Pancreas (tissue), 10 donors: Measurements from ENCODE around the gene ADGRE3. TPM values are rescaled to one million over a fixed set of nuclear protein-coding genes. Genes with fewer than 3 reads are reported as not detected.

ENCODE experiments used
- ATAC-seq, 4 donors: fragments of 200-7000 bp; cut with Tn5 transposase; one replicate each; pipeline versions ENCODE4 v1.8.0 to v1.9.1; 2020; ENCODE audit warnings: mild to moderate bottlenecking in 4 of 4, moderate library complexity in 4 of 4
- DNase-seq, 6 donors: peaks; one replicate each; pipeline ENCODE4 v3.0.0-alpha.2; 2020
- FAIRE-seq: peaks from 2 replicates; lab custom pipeline; 2012; peaks lifted over from hg19 to GRCh38; lab: Jason Lieb, UNC
- H3K27ac ChIP-seq, 4 donors: fragments of 200-600 bp; sonication (generic); 1 replicate in 3 of 4; 2 replicates in 1 of 4; pipeline versions ENCODE4 v1.5.0 to v1.8.0; 2020
- H3K27me3 ChIP-seq, 4 donors: fragments of 200-600 bp; one replicate each; pipeline ENCODE4 v1.8.0; 2021
- H3K36me3 ChIP-seq, 3 donors: fragments of 200-600 bp; sonication (generic) in 1 of 3; one replicate each; pipeline versions ENCODE4 v1.5.0 to v1.8.0; 2020 to 2021
- H3K4me1 ChIP-seq, 3 donors: fragments of 200-600 bp; one replicate each; pipeline ENCODE4 v1.8.0; 2021
- H3K4me3 ChIP-seq, 4 donors: fragments of 200-600 bp; sonication (generic) in 2 of 4; one replicate each; pipeline versions ENCODE4 v1.5.0 to v1.8.0; 2020 to 2021
- H3K9me3 ChIP-seq, 4 donors: fragments of 200-600 bp; one replicate each; pipeline ENCODE4 v1.8.0; 2021
- WGBS, 2 donors: extraction: QIAGEN DNeasy Blood & Tissue Kit; methylation state at CpG; one replicate each; pipeline ENCODE4 v1.1.7; 2013; 5-methylcytosine and 5-hydroxymethylcytosine counted together
- intact Hi-C, 3 donors: fragments of 100-400 bp; cut with DNase I; formaldehyde crosslinking; loops; one replicate each; pipeline versions ENCODE4 v1.11.1 to v1.14.2; 2022
- polyA plus RNA-seq, 2 donors: library from polyadenylated mRNA; stranded (reverse); fragments of 200-250 nt; gene quantifications; one replicate each; pipeline ENCODE4 v1.2.3, GENCODE V29; 2013
- total RNA-seq, 6 donors: library from RNA; stranded (reverse); fragmentation: NEBNext Ultra II Directional in 4 of 6; extraction: Animal tissue kit (Norgen Biotek cat#: 25700) in 4 of 6; gene quantifications; one replicate each; pipeline versions ENCODE4 v1.2.1 to v1.2.4, GENCODE V29; 2021 to 2023
- TF ChIP-seq, protein P1 (sequence below), 4 donors: fragments of 200-600 bp; sonication (generic) in 3 of 4; IDR thresholded peaks; one replicate each; pipeline versions ENCODE4 v1.5.0 to v1.8.0; 2021; ENCODE audit warnings: antibody characterized with exemption in 4 of 4
- donor health status: healthy with polysubstance abuse.
- donor health status: DM: no; HTN: no; CAD: no; lungs with moderate emphysema.
- donor health status: DM: no; HTN: no; CAD: no.
- donor health status: control.
- donor health status: control.
- donor health status: Bipolar disorder and iron deficiency.
- donor health status: DM: yes; HTN: yes; CAD: no.
- donor health status: DM: no; HTN: no; CAD: no.
- donor health status: DM: no; HTN: no; CAD: no.
- donor health status: DM: yes; HTN: yes; CAD: no.

The ADGRE3 gene, protein sequence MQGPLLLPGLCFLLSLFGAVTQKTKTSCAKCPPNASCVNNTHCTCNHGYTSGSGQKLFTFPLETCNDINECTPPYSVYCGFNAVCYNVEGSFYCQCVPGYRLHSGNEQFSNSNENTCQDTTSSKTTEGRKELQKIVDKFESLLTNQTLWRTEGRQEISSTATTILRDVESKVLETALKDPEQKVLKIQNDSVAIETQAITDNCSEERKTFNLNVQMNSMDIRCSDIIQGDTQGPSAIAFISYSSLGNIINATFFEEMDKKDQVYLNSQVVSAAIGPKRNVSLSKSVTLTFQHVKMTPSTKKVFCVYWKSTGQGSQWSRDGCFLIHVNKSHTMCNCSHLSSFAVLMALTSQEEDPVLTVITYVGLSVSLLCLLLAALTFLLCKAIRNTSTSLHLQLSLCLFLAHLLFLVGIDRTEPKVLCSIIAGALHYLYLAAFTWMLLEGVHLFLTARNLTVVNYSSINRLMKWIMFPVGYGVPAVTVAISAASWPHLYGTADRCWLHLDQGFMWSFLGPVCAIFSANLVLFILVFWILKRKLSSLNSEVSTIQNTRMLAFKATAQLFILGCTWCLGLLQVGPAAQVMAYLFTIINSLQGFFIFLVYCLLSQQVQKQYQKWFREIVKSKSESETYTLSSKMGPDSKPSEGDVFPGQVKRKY
- total RNA-seq = under 1 TPM in 2 of 6 donors, not detected in 4; 0.41 to 0.83 TPM
- polyA plus RNA-seq = not detected

- Histone ChIP-seq H3K4me1 (no peaks in the 10 kb centered on the region), H3K36me3 (no peaks in the 10 kb centered on the region), H3K9me3 (no peaks in the 10 kb centered on the region), H3K27me3 (peaks cover 0 to 4% (median 0%) of the 10 kb centered on the region in 4 donors), H3K27ac (no peak within 1 kb of the TSS), H3K4me3 (no peak within 1 kb of the TSS)
- ATAC-seq (peak in 1 of 4 donors; percentile 51), DNase-seq (no peak), FAIRE-seq (no peak)
- 49 to 63% methylated on average over 6 of the region's 6 CpGs for WGBS, 2 donors
- intact Hi-C loops = no loop called here
- TF ChIP-seq, protein P1, sequence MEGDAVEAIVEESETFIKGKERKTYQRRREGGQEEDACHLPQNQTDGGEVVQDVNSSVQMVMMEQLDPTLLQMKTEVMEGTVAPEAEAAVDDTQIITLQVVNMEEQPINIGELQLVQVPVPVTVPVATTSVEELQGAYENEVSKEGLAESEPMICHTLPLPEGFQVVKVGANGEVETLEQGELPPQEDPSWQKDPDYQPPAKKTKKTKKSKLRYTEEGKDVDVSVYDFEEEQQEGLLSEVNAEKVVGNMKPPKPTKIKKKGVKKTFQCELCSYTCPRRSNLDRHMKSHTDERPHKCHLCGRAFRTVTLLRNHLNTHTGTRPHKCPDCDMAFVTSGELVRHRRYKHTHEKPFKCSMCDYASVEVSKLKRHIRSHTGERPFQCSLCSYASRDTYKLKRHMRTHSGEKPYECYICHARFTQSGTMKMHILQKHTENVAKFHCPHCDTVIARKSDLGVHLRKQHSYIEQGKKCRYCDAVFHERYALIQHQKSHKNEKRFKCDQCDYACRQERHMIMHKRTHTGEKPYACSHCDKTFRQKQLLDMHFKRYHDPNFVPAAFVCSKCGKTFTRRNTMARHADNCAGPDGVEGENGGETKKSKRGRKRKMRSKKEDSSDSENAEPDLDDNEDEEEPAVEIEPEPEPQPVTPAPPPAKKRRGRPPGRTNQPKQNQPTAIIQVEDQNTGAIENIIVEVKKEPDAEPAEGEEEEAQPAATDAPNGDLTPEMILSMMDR (IDR thresholded peaks at IDR 0.05) = no peak
These were observed at the start of gene ADGRE3 for GRCh38 chr19:14674764-14675163. TSS of gene ADGRE3 (minus strand) at chr19:14674844. CDS start at chr19:14674770, 74 bp downstream.

DNA sequence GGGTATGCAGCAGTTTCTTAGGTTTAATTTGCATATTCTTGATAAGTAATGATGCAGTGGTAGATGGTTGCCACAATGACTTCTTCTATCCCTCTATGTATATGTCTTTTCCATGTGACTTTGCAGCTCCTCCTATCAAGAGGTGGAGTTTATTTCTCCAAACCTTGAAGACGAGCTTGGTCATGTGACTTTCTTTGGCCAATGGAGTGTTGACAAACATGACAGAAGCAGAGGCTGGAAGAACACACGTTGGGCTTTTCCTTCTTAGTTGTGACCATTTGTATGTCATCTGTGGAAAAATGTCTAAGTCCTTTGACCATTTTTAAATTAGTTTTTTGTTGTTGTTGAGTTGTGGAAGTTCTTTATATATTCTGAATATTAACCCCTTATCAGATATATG is 47.5 kb upstream of the ADGRE3 start:
- H3K9me3 ChIP-seq = peaks cover 0 to 10% (median 4%) of the 10 kb centered on the region in 4 donors
- no peak for DNase-seq
- intact Hi-C loops = no loop called here
- no peak for ATAC-seq
- no peak for FAIRE-seq
- TF ChIP-seq, protein P1 (IDR thresholded peaks at IDR 0.05) = no peak
- H3K27me3 ChIP-seq = no peaks in the 10 kb centered on the region
- H3K36me3 ChIP-seq = peaks cover 10 to 21% (median 17%) of the 10 kb centered on the region in 3 donors
- 86 to 93% methylated on average over 2 of the region's 2 CpGs for WGBS, 2 donors
- H3K27ac ChIP-seq = no peak overlapping the region
- no peaks in the 10 kb centered on the region for H3K4me1 ChIP-seq
- H3K4me3 ChIP-seq = no peak overlapping the region

GRCh38 chr19:14719162-14719561 is 44.5 kb upstream of the ADGRE3 start:
- Histone ChIP-seq H3K4me3 (no peak overlapping the region), H3K36me3 (peaks cover 10 to 50% (median 32%) of the 10 kb centered on the region in 3 donors), H3K27me3 (no peaks in the 10 kb centered on the region), H3K4me1 (no peaks in the 10 kb centered on the region), H3K9me3 (peaks cover 0 to 10% (median 4%) of the 10 kb centered on the region in 4 donors), H3K27ac (no peak overlapping the region)
- intact Hi-C loops = no loop called here
- WGBS, 2 donors = 96% methylated on average over 3 of the region's 3 CpGs
- TF ChIP-seq, protein P1 (IDR thresholded peaks at IDR 0.05) = no peak
- DNase-seq = no peak
- no peak for FAIRE-seq
- no peak for ATAC-seq

DNA sequence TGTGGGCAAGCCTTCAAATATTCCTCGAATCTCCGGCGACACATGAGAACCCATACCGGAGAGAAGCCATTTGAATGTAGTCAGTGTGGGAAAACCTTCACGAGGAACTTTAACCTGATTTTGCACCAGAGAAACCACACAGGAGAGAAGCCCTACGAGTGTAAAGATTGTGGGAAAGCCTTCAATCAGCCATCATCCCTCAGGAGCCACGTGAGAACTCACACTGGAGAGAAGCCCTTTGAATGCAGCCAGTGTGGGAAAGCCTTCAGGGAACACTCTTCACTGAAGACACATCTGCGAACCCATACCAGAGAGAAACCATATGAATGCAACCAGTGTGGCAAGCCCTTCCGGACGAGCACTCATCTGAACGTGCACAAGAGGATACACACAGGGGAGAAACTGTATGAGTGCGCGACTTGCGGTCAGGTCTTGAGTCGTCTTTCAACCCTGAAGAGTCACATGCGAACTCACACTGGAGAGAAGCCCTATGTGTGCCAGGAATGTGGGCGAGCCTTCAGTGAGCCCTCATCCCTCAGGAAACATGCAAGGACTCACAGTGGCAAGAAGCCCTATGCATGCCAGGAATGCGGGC is 44.0 kb upstream of the ADGRE3 start:
- peaks cover 0 to 10% (median 4%) of the 10 kb centered on the region in 4 donors for H3K9me3 ChIP-seq
- no peak overlapping the region for H3K4me3 ChIP-seq
- no peak overlapping the region for H3K27ac ChIP-seq
- intact Hi-C loops = no loop called here
- peaks cover 10 to 52% (median 32%) of the 10 kb centered on the region in 3 donors for H3K36me3 ChIP-seq
- DNase-seq = no peak
- no peaks in the 10 kb centered on the region for H3K4me1 ChIP-seq
- TF ChIP-seq, protein P1 (IDR thresholded peaks at IDR 0.05) = no peak
- WGBS, 2 donors = 96 to 98% methylated on average over 18 of the region's 18 CpGs
- H3K27me3 ChIP-seq = no peaks in the 10 kb centered on the region
- no peak for ATAC-seq
- FAIRE-seq = no peak
